ENCODE measurements around the gene FANCG.

The FANCG gene

DNA sequence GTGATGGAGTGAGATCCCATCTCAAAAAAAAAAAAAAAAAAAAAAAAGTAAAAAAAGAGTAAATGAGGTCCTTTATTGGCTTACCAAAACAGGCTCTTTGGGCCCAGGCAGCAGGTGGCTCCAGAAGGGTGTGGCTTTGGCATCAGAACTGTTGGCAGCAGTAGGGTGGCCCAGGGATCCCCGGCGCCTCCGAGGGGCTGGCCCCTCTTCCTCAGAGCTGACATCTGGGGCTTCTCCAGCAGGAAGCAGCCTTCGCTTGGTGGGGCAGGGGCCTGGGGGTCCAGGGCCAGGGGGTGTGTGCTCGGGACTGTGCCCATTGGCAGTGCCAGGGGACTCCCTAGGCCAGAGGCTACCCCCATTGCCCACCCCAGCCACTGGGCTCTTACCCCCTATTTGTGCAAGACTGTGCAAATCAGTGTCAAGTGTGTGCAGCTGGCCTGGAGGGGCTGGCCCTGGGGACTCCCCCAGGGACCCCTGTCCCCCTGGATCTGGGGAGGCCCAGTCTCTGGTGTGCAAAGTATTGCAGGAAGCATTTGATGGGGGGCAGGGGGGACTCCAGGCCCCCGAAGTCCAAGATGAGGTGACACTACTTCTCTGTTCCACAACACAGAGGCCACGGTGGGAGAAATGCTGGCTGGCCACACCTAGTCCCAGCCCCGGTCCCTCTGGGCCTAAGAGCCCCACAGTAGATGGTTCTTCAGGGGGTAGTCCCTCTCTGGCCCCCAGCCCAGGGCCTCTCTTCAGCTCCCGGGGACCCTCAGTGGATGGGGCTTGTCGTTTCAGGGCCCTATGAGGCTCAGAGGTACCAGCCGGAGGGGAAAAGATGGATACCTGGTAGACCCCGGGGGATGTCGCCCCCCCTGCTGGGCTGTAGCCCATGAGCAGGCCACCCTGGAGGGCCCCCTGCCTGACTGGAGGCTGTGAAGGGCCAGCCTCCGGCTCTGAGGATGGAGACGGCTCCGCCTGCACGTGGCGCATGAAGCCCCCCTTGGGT lies 27.9 kb upstream of the FANCG start:
- no peak for DNase-seq (ENCODE audit: low read depth, low spot score)
- H3K4me3 ChIP-seq (ENCODE audit: low read depth, low read length): no peak overlapping the region
- in situ Hi-C loops (cut with HindIII; ENCODE audit: low sequenced_read_pairs): no loop called here
- TF ChIP-seq, protein P1, sequence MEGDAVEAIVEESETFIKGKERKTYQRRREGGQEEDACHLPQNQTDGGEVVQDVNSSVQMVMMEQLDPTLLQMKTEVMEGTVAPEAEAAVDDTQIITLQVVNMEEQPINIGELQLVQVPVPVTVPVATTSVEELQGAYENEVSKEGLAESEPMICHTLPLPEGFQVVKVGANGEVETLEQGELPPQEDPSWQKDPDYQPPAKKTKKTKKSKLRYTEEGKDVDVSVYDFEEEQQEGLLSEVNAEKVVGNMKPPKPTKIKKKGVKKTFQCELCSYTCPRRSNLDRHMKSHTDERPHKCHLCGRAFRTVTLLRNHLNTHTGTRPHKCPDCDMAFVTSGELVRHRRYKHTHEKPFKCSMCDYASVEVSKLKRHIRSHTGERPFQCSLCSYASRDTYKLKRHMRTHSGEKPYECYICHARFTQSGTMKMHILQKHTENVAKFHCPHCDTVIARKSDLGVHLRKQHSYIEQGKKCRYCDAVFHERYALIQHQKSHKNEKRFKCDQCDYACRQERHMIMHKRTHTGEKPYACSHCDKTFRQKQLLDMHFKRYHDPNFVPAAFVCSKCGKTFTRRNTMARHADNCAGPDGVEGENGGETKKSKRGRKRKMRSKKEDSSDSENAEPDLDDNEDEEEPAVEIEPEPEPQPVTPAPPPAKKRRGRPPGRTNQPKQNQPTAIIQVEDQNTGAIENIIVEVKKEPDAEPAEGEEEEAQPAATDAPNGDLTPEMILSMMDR (IDR thresholded peaks at IDR 0.05; ENCODE audit: low read depth, low read length): no peak

DNA sequence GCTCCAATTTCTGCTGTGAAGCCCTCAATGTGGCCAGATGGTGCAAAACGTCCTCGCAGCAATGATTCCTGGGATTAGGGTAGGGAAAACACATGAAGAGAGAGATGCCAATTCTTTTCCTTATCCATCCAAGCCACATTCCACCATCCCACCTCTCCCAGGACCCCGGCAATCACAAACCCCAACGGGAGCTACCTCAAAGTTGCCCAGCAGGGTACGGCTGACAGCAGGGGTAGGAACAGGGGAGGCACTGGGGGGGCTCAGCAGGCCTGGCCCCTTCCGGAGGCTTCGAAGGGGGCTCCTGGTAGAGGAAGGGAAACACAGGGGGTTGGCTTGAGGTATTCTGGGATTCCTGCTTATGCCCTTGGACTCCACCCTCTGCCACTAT lies 26.6 kb upstream of the FANCG start:
- TF ChIP-seq, protein P1 (IDR thresholded peaks at IDR 0.05; ENCODE audit: low read depth, low read length): no peak
- no peak for DNase-seq (ENCODE audit: low read depth, low spot score)
- in situ Hi-C loops (cut with HindIII; ENCODE audit: low sequenced_read_pairs): no loop called here
- no peak overlapping the region for H3K4me3 ChIP-seq (ENCODE audit: low read depth, low read length)

DNA sequence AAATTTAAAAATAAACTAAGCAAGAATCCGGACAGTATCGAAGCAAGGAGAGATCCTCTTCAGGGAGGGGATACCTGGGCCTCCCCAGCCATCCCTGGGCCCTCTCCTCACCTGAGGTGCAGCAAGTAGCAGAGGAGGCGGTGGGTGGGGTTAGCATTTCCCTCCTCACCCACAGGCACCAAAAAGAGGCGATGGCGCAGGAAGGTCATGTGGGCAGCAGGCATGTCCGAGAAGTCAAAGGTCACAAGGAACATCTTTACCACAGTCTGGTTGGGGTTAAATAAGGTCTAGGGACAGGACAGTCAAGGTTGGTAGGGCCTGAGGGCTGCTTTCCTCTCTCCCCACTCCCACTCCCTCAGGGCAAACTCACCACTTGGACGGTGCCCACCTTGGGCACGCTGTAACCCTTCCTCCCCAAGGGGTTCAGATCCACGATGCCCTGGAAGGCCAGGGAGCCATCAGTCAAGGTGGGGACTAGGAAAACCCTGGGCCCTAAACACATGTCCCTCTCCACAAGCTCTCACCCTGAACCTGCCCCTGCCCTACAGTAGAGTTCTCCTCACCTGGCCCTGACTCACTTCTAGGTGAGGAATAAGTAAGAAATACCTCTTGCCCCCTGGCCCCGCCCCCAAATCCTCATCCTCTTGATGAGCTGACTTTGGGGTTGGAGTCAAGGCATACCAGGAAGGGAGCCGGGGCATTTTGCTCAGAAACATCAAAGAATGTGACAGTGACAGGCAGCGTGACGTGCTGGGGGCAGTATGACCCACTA lies 26.0 kb upstream of the FANCG start:
- TF ChIP-seq, protein P1 (IDR thresholded peaks at IDR 0.05; ENCODE audit: low read depth, low read length): no peak
- DNase-seq (ENCODE audit: low read depth, low spot score): no peak
- H3K4me3 ChIP-seq (ENCODE audit: low read depth, low read length): no peak overlapping the region
- in situ Hi-C loops (cut with HindIII; ENCODE audit: low sequenced_read_pairs): no loop called here

DNA sequence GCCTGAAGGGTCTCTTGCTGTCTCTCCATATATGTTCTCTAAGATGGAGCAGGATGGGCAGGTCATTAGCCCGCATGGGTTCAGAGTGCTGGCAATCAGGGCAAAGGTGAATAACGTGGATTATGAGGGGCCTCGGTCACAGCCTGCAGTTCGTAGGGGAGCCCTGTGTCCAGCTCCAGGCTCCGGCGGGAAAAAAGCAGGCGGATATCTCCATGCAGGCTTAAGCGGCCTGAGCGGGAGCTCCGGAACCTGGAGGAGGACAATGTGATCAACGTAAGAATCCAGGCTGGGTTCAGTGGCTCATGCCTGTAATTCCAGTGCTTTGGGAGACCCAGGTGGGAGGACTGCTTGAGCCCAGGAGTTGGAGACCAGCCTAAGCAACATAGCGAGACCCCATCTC lies 25.4 kb upstream of the FANCG start:
- TF ChIP-seq, protein P1 (IDR thresholded peaks at IDR 0.05; ENCODE audit: low read depth, low read length): no peak
- no peak for DNase-seq (ENCODE audit: low read depth, low spot score)
- in situ Hi-C loops (cut with HindIII; ENCODE audit: low sequenced_read_pairs): no loop called here
- no peak overlapping the region for H3K4me3 ChIP-seq (ENCODE audit: low read depth, low read length)

DNA sequence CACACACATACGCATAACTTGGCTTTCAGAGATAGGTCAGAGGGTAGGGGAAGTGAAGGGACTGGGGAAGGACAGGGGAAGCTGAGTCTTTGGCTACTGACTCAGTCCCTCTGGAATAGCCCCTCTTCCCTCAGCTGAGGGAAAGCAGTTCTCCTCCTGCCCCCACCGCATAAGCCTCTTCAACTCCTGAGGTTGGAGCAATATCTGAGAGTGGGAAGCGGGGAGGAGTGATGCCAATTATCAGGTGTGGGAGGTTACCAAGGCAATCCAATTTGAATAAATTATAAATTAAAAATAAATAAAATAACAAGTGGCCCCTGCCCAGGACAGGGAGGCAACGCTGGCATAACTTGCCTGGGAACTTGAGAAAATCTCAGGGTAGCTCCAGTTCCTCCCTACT lies 24.8 kb upstream of the FANCG start:
- DNase-seq (ENCODE audit: low read depth, low spot score): no peak
- in situ Hi-C loops (cut with HindIII; ENCODE audit: low sequenced_read_pairs): no loop called here
- TF ChIP-seq, protein P1 (IDR thresholded peaks at IDR 0.05; ENCODE audit: low read depth, low read length): no peak
- H3K4me3 ChIP-seq (ENCODE audit: low read depth, low read length): no peak overlapping the region

DNA sequence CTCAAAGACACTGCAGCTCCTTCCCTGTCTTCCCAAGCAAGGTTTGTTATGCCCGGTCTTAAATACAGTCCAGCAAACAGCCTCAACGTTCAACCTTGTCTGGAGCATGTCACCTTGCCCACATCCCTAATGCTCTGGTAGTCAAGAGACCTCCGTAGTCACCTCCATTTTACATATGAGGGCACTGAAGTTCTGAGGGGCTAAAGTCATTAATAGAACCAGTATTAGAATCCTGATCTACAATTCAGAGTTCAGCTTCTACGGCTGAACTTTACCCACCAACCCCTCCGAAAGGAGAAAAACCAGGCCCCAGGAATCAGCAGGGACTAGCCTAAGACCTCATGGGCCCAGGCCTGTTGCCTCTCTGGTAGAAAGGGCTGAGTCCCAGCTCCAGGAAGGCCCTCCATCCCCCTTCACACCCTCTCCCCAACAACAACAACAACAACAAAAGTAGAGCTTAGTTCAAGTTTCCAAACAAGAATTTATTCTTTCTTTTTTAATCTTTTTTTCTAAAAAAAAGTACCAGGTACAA lies 24.0 kb upstream of the FANCG start:
- DNase-seq (ENCODE audit: low read depth, low spot score): no peak
- TF ChIP-seq, protein P1 (IDR thresholded peaks at IDR 0.05; ENCODE audit: low read depth, low read length): no peak
- H3K4me3 ChIP-seq (ENCODE audit: low read depth, low read length): peak overlapping the region; percentile 85
- in situ Hi-C loops (cut with HindIII; ENCODE audit: low sequenced_read_pairs): no loop called here

All from astrocyte of the spinal cord (primary cell).